HG03469 (cell line): ENCODE results near the gene CEMIP.

Experiments
- ATAC-seq: cut with Tn5 transposase; IDR thresholded peaks from one replicate; pipeline ENCODE4 v1.9.1; 2021; ENCODE audit warnings: mild to moderate bottlenecking, moderate library complexity, moderate number of reproducible peaks; ENCODE audit not compliant: unreplicated experiment

CEMIP gene

DNA sequence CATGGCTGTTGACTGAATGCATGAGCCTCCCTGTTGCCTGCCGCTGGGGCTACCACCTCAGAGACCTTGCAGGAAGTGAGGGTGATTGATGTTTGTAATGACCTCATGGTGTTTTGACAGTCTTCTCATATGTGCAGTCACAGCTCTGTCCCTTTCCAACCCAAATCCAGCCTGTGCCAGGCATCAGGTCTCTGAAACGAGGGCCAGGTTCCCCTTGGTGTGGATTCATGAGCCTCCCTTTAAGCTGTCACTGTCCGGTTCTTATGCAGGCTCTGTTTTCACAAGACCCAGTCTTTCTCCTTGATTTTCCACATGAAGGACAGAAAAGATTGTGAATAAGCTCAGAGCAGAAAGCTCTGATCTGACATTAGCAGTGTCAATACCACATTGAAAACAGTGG lies 43.1 kb downstream of the CEMIP start:
- ATAC-seq, result no peak

DNA sequence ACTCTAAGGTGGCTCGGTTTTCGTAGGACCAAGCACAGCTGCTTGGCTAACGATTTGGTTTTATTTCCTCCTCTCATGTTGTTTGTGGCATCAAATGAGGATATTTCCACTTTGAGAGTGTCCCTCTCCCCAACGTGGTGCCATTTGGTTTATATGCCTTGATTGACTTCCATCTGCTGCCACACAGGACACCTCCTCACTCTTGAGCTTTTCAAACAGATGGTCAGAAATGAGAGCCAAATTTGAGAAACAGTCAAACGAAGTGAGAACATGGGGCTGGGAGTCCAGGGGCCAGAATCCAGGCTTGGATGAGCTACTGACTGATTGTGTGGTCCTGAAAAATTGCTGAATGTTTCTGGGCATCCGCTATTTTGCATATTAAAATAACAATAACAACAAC lies 43.5 kb downstream of the CEMIP start:
- no peak for ATAC-seq

DNA sequence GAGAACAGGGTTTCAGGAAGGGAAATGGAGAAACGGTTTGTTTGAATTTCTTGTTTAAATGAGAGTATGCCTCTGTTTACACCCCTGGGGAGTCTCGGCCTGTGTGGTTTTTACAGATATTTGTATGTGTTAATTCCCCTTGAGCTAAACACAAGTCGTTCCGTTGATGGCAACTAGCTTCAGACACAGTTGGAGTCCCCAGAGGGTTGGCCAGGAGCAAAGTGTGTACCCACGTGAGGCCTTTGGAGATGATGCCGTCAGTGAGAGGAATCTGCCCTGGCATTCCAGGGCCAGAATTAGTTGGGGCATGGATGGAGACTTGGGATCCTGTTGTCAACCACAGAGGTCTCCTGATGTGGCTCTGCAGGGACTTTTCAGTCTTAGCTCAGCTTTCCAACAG lies 44.0 kb downstream of the CEMIP start:
- ATAC-seq, result no peak

DNA sequence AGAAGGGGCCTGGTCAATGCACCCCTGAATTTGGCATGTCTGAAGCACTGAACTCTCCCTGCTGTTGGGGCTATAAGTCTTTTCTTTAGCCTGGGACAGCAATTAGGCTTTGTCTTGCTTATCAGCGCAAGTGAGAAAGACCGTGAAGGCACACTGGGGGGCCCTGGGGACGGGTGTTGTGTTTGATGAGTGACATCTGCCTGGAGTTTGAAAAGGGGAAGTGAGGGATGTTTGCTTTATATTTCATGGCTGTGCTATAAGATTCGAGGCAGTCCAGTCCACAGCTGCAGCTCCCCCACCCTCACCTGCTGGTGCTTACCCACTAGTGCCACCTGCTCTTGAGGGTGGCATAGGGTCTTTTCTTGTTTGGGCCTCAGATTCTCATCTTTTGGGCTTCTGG lies 44.8 kb downstream of the CEMIP start:
- no peak for ATAC-seq

DNA sequence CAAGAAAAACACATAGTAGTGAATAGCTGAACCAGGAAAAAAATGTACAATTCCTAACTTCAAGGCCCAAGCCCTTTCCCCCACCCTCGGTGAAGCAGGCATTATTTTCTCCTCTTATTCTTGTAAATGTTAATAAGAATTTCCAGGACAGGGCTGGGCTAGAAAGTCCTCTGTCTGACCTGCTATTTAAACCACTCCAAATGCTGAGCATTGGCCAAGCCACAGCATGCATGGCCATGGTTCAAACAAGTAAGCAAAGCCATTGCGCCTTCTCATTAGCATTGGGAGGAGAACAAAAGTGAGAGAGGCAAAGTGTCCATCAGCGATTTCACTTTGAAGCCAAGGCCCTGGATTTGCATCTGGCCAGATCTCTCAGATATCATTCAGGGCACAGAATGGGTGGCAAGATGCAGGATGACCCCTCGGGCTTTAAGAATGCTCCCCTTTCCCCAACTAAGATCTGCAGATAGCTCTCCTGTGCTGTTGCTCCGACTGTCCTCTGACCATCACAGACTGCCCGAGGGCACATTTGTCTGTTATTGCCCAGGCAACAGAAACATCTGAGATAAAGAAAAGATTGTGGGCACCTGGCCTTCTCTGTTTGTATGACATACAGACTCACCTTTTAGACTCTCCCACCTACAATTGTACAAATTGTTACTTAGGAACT lies 46.3 kb downstream of the CEMIP start:
- ATAC-seq, result no peak

DNA sequence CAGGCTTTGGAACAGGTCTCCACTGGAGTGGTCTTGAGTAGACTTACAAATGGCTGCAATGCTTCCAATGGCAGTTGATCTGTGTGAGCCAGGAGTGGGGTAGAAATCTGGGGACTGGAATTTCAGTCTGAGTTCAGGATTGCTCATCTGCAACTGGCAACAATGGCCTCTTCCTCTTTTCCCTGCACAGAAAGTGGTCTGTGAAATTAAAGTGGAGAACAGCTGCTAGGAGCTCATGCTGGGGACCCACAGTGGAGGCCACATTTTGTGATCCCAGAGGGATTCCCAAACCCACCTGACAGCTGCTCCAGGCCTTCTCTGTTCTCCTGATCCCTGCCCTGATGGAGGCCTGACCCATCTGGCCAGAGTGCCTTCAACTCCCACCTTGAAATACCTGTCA lies 49.6 kb downstream of the CEMIP start:
- no peak for ATAC-seq

DNA sequence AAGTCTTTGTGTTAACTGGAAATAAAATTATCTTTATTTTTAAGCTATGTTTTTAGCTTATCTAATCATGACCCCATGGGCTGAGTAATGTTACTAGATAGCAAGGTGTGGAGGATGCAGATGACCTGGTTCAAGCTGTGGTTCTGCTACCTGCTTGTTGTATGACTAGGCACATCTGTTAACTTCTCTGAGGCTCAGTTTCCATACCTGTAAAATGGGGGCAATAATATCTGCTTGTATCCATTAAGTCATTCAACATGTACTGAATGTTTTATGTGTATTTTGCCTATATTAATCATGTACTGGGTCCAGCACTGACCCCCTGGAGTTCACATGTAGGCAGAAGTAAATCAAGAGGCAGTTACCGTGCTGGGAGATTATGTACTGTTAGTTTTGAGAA lies 51.5 kb downstream of the CEMIP start:
- no peak for ATAC-seq

DNA sequence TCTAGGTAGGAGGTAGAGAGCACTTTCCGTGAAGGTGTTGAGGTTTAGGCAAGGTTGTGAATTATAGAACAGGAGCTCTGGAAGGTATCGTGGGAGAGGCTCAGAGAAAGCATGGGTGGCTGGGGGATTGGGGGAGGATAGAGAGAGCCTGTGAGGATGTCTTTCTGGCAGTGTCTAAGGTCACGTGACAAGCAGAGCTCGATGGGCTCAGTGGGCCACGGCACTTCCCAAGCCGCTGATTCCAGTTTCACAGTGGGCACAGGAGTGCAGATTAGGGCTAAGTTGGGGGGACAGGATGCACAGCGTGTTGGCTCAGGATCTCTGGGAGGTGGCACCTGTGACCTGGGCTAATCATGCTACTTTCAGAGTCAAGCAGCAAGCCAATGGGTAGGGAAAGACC lies 52.0 kb downstream of the CEMIP start:
- ATAC-seq, result no peak

DNA sequence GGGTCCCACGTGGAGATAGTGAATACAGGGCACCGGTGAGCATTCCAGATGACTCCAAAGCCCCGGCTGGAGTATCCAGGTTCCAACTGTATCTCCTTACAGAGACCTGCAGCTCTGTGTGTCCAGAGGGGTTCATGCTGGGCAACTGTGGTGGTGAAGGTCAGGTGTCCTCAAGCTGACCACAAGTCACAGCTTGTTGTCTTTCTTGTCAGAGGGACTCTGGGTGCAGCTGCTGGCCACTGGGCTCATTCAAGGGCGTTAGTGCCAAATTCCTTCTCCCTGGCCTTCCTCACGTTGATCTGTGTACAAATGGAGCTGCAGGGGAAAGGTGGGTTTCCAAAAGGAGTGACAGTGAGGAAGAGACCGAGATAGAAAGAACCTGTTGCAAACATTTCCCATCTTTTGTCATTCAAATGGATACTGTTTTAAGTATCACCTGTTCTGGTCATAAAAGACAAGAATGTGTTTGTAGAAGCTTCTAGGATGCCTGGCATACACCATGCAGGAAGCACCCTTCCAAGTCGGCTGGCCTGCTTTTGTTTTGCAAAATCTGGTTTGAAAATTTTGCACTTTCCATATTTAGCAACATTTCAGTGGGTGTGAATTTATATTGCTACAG lies 52.5 kb downstream of the CEMIP start:
- no peak for ATAC-seq

DNA sequence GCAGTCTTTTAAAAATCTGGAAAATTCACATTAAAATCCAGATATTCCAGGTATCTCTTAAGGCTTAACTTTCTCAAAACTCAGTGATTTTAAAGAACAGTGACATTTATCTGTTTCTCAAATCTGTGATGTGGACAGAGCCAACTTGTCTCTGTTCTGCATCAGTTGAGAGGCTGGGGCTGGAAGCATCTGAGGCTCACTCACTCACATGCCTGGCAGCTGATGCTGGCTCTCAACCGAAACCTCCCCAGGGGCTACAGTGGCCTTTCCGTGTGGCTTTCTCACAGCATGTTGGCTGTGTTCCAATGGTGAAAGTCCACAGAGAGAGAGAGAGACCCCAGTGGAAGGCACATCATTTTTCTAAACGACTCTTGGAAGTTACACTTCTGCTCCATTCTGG lies 53.5 kb downstream of the CEMIP start:
- no peak for ATAC-seq

DNA sequence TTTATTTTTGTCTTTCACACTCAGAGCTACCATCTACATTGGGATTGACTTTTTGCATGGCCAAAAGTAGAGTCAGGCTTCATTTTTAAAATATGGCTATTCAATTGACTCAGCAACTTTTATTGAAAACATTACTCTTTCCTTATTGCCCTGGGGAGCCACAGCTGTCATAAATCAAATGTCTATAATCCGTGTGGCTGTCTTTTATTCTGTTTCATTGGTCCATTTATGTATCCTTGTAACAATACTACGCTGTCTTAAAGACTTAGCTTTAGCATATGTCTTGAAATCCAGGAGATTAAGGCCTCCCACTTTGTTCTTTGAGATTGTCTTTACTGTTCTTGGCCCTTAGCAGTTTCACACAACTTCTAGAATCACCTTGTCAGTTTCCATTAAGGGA lies 55.2 kb downstream of the CEMIP start:
- ATAC-seq, result no peak

DNA sequence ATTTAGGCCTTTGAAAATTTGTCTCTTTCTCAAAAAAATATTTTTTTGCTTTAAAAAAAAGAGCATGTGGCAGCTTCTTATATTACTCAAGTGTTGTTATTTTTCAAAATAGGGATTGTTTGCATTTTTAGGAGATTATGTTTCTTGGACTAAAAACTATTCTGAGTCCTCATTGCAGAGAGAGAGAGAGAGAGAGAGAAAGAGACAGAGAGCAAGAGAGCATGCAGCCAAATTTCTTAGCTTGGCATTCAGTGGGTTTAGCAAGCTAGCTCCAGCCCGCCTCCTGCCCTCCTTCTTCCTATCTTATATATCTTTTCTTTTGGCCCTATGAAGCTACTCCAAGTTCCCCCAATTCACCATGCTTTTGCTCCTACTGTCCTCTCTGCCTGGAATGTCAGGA lies 55.7 kb downstream of the CEMIP start:
- ATAC-seq, result no peak

DNA sequence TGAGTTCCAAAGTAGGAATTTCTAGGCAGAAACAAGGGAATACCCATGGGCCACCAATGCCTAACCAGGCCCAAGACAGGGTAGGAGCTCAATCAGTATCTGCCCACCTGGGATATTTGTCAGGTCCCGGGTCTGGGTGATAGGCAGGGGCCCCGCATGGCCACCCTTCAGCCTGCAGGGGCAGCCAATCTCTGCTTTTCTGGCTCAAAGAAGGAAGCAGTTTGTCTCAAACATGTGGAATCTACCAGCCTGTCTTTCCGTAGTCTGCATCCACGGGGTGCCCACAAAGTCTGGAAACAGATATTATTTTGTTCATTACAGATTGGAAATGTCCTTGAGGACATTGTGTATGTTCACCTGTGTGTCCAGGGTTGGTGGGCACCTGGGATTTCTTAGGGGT lies 56.2 kb downstream of the CEMIP start:
- no peak for ATAC-seq

DNA sequence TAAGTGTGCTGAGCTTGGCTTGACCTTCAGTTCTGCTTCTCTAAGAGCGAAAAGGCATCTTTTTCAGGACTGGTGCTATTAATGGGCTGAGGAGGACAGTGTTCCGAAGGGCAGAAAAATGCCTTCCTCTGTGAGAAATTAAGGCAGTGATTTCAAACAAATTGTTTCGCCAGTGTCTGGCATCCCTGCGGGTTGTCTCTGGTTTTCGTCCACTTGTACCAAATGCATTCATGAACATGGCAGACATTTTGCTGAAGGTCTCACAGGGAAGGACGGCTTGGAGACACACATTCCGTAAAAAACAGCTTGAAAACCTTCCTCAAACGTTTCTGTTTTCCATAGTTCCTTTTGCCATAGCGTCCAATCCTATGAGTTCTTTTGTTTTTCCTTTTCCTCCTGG lies 57.1 kb downstream of the CEMIP start:
- no peak for ATAC-seq

DNA sequence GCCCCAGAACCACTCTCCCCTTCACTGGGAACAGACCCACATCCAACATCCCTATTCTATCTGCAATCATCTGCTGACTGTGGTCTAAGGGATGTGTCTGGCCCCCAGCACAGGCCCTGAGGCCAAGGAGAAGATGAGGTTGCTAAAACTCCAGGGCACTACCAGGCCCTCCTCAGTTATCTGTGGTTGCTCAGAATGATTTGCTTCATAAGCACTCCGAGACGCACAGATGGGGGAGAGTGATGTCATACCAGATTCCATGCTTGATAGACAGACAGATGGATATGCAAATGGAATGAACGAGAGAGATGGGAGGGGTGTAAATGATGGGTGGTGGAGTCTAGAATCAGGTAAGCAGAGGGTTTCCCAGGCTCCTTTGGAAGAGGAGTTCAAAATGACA lies 57.8 kb downstream of the CEMIP start:
- no peak for ATAC-seq

DNA sequence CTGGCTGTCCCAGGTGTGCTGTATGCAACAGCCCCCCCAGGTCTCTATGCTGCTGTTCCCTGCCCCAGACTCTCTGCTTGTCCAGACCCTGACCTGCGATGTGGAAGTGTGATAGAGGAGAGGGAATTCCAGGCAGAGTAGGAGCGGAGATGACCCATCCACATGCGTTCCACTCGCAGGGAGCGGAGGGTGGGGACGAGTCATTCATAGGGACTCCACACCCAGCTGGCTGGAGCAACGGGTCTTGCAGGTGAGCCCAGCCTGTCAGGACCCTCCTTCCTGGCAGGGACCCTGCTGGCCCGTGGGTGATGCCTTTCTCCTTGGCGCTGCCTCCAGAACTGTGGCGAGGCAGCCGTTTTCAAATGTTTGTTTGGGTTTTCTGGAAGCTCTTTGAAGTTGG lies 58.8 kb downstream of the CEMIP start:
- ATAC-seq, result no peak

DNA sequence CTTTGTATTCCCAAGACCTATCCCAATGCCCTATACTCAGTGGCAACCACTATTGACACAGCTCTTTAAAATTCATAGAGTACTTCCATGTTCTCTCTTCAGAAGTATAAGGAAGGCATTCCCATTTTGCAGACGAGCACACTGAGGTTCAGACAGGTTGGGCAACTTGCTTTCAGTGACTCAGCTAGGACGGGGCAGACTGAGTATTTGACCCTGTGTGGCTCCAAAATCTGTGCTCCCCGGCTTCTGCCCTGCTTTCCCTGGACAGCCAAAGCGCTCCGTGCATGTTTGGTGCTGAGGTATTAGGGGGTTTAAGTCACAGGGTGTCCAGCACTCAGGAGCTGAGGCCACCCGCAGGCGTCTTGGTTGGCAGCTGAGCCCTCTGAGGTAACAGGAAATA lies 59.5 kb downstream of the CEMIP start:
- ATAC-seq, result no peak

DNA sequence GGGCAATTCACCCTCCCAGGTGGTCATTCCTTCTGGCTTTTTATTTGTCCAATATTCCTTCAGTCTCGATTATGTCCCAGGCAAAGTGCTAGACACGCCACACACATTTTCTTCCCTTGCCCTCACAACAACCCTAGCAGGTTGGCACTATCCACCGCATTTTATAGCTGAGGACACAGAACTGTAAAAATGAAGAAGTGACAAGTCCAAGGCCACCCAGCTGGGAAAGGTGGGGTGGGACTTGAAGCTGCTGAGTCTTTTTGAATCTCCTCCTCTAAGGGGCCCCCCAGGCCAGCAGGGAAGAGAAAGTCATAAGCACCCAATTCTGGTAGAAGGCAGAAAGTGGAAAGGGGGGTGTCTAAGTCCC lies 60.6 kb downstream of the CEMIP start:
- no peak for ATAC-seq

DNA sequence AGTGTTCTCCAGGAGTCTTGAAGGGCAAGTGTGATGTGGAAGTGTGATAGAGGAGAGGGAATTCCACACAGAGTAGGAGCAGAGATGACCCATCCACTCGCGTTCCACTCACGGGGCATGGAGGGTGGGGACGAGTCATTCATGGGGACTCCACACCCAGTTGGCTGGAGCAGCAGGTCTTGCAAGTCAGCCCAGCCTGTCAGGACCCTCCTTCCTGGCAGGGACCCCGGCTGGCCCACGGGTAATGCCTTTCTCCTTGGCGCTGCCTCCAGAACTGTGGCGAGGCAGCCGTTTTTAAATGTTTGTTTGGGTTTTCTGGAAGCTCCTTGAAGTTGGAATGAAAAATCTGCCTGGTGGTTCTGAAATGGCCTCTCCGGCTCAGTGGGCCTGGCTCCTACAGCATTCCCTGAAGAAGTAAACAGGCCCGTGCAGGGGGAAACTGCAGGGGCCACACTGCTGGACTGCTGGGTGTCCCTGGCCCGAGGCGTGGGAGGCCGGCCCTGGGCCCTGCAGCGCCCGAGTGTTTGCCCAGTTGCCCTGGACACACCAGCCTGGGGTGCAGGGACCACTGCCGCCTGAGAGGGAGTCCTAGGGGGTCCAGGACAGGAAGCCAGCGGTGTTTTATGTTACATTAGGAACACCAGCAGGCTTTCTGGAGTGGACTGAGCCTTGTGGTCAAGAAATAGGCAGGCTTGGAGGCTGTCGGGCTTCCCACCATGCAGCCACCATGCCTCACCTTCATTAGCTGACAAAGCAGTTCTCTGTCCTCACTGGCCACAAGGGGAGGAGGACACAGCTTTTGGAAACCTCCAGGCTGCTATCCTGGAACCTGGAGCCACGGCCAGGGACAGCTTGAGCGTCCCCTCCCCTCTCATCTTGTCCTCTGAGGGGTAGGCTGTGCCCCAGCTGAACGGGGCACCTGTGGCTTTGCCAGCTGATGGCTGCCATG lies 61.3 kb downstream of the CEMIP start:
- ATAC-seq, result no peak

DNA sequence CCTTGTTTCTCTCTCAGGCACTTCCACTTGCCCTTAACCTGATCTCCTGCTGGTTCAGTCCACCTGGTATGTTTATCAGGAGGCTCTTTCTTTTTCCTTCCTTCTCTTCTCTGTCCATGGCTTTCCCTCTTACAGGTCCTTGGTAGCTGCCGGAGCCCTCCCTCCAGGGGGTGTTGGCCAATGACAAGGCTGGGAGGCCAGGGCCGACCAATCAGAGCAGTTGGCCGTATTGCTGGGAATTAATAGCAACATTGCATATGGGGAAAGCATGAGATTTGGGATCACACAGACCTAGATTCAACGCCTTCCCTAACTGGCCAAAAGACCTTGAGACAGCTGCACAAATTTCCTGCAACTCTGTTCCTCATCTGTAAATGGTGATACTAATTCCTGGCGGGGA lies 62.4 kb downstream of the CEMIP start:
- ATAC-seq, result no peak

DNA sequence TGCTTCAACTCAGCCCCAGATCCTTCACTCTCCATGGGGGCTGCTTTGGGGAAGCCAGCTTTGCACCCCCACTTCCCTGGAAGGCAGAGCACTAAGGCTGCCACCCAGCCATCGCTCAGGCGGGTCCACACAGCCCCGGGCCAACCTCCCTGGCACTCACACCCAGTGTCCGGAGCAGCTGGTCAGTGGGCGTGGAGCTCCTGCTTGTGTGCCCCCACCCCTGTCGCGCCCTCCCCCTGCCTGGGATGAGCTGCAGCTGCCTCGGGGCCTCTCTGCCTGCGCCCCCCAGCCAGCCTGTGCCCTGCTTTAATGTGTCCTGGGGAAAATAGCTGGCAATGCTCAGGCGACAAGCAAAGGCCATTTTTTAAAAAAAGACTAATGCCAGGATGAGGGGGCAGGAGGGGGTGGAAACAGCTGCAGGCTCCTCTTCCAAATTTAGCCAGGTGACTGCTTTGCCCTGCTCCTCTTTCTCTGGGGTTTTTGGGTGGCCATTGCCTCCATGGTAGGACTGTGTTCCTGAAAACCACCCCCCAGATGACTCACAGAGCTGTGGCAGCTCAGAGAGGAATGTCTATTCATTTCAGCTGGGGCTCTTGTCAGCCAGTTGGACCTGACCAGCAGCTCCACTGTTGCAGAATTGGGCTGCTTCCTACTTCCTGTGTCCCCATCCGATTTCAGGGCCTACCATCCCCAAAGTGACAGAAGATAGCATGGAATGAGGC lies 65.0 kb downstream of the CEMIP start:
- ATAC-seq, result no peak
